ENCODE results near the gene DNAL1.

DNAL1 gene

DNA sequence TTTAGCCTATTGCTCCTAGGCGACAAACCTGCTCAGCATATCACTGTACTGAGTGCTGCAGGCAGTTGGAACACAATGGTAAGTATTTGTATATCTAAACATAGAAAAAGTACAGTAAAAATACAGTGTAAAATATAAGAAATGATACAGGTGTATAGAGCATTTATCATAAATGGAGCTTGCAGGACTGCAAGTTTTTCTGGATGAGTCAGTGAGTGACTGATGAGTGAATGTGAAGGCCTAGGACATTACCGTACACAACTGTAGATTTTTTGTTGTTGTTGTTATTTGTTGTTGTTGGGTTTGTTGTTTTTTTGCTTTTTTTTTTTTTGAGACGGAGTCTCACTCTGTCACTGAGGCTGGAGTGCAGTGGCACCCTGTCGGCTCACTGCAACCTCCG, 36.0 kb downstream of the DNAL1 start:
- no peak for DNase-seq
- no peaks in the 10 kb centered on the region for H3K27me3 ChIP-seq (ENCODE audit: insufficient read depth, low read depth, severe bottlenecking)
- H3K27ac ChIP-seq = no peak overlapping the region
- H3K4me3 ChIP-seq (ENCODE audit: low read depth, low read length) = no peak overlapping the region
- TF ChIP-seq, protein P1, sequence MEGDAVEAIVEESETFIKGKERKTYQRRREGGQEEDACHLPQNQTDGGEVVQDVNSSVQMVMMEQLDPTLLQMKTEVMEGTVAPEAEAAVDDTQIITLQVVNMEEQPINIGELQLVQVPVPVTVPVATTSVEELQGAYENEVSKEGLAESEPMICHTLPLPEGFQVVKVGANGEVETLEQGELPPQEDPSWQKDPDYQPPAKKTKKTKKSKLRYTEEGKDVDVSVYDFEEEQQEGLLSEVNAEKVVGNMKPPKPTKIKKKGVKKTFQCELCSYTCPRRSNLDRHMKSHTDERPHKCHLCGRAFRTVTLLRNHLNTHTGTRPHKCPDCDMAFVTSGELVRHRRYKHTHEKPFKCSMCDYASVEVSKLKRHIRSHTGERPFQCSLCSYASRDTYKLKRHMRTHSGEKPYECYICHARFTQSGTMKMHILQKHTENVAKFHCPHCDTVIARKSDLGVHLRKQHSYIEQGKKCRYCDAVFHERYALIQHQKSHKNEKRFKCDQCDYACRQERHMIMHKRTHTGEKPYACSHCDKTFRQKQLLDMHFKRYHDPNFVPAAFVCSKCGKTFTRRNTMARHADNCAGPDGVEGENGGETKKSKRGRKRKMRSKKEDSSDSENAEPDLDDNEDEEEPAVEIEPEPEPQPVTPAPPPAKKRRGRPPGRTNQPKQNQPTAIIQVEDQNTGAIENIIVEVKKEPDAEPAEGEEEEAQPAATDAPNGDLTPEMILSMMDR (IDR thresholded peaks at IDR 0.05; ENCODE audit: low read depth, low read length) = no peak
- no peaks in the 10 kb centered on the region for H3K9me3 ChIP-seq (ENCODE audit: severe bottlenecking)
- H3K36me3 ChIP-seq = no peaks in the 10 kb centered on the region

DNA sequence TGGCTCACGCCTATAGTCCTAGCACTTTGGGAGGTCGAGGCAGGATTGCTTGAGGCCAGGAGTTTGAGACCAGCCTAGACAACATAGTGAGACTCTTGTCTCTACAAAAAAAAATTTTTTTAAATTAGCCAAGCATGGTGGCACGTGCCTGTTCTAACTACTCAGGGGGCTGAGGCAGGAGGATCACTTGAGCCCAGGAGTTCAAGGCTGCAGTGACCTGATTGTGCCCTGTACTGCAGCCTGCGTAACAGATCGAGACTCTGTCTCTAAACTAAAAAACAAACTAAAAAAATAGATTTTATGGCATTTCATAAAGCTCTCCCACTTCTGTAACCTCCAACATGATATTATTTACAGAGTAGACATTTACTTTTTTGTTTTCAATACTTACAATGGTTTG, 39.8 kb downstream of the DNAL1 start:
- Histone ChIP-seq H3K36me3 (no peaks in the 10 kb centered on the region; the same call in 1 of the 2 replicates), H3K27ac (no peak overlapping the region), H3K9me3 (ENCODE audit: severe bottlenecking) (no peaks in the 10 kb centered on the region), H3K27me3 (ENCODE audit: insufficient read depth, low read depth, severe bottlenecking) (no peaks in the 10 kb centered on the region), H3K4me3 (ENCODE audit: low read depth, low read length) (no peak overlapping the region)
- DNase-seq = no peak
- TF ChIP-seq, protein P1 (IDR thresholded peaks at IDR 0.05; ENCODE audit: low read depth, low read length) = no peak

DNA sequence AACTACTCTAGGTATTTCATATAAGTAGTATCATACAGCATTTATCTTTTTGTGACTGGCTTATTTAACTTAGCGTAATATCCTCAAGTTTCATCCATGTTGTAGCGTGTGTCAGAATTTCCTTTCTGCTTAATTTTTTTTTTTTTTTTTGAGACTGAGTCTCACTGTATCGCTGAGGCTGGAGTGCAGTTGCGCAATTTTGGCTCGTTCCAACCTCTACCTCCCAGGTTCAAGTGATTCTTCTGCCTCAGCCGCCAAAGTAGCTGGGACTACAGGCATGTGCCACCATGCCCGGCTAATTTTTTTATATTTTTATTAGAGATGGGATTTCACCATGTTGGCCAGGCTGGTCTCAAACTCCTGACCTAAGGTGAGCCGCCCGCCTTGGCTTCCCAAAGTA, 40.5 kb downstream of the DNAL1 start:
- TF ChIP-seq, protein P1 (IDR thresholded peaks at IDR 0.05; ENCODE audit: low read depth, low read length) = no peak
- Histone ChIP-seq H3K36me3 (no peaks in the 10 kb centered on the region; the same call in 1 of the 2 replicates), H3K27ac (no peak overlapping the region), H3K27me3 (ENCODE audit: insufficient read depth, low read depth, severe bottlenecking) (no peaks in the 10 kb centered on the region), H3K4me3 (ENCODE audit: low read depth, low read length) (no peak overlapping the region), H3K9me3 (ENCODE audit: severe bottlenecking) (no peaks in the 10 kb centered on the region)
- DNase-seq = no peak

DNA sequence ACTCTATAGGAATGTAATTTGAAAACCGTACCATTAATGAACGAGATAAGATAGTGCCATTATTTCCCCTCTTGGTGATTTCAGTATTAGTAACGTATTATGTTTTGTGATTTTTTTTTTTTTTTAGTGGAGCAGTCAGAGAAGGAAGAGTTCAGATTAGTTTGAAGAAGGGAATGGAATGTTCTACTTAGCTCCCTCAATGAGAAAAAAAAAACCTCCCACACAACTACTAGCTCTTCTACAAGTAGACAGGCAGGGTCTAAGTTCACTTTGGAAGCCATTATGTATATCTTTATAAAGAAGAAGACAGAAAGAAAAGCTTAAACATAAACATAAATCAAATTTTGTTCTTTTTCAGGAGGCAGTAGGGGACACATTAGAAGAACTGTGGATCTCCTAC, 42.1 kb downstream of the DNAL1 start:
- H3K9me3 ChIP-seq (ENCODE audit: severe bottlenecking) = no peaks in the 10 kb centered on the region
- no peaks in the 10 kb centered on the region for H3K27me3 ChIP-seq (ENCODE audit: insufficient read depth, low read depth, severe bottlenecking)
- TF ChIP-seq, protein P1 (IDR thresholded peaks at IDR 0.05; ENCODE audit: low read depth, low read length) = no peak
- peaks cover 8% of the 10 kb centered on the region for H3K36me3 ChIP-seq
- DNase-seq = no peak
- H3K27ac ChIP-seq = no peak overlapping the region
- H3K4me3 ChIP-seq (ENCODE audit: low read depth, low read length) = no peak overlapping the region

DNA sequence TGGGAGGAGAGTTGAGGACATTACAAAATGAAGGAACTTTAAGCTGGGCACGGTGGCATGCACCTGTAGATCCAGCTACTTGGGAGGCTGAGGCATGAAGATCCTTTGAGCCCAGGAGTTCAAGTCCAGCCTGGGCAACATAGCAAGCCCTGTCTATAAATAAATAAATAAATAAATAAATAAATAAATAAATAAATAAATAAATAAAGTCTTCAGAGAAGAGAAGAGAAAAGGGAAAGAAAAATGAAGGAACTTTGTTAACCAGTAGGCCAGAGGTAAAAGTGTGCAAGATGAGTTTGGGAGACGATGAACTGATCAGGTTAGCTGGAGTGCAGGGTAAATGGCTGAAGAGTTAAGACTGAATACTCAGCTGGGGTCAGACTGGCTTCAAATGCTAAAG, 49.3 kb downstream of the DNAL1 start:
- no peak overlapping the region for H3K27ac ChIP-seq
- H3K27me3 ChIP-seq (ENCODE audit: insufficient read depth, low read depth, severe bottlenecking) = no peaks in the 10 kb centered on the region
- no peak overlapping the region for H3K4me3 ChIP-seq (ENCODE audit: low read depth, low read length)
- TF ChIP-seq, protein P1 (IDR thresholded peaks at IDR 0.05; ENCODE audit: low read depth, low read length) = no peak
- no peaks in the 10 kb centered on the region for H3K9me3 ChIP-seq (ENCODE audit: severe bottlenecking)
- DNase-seq = no peak
- H3K36me3 ChIP-seq = peaks cover 12% of the 10 kb centered on the region

DNA sequence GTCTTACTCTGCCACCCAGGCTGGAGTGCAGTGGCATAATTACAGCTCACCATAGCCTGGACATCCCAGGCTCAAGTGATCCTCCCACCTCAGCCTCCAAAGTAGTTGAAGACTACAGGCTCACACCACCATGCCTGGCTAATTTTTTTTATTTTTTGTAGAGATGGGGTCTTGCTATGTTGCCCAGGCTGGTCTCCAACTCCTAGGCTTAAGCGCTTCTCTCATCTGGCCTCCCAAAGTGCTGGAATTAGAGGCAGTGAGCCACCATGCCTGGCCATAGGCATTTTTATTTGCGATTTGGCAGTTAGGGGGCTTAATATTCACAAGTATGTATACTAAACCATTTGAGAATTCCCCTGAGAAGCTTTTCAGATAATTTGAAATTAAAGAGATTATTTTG, 50.3 kb downstream of the DNAL1 start:
- H3K27me3 ChIP-seq (ENCODE audit: insufficient read depth, low read depth, severe bottlenecking) = no peaks in the 10 kb centered on the region
- no peaks in the 10 kb centered on the region for H3K9me3 ChIP-seq (ENCODE audit: severe bottlenecking)
- no peak for DNase-seq
- H3K36me3 ChIP-seq = peaks cover 12% of the 10 kb centered on the region
- TF ChIP-seq, protein P1 (IDR thresholded peaks at IDR 0.05; ENCODE audit: low read depth, low read length) = no peak
- H3K27ac ChIP-seq = no peak overlapping the region
- H3K4me3 ChIP-seq (ENCODE audit: low read depth, low read length) = no peak overlapping the region
